B cell (primary cell): ENCODE measurements around the gene HOXD4. TPM values are rescaled to one million over a fixed set of nuclear protein-coding genes. Genes with fewer than 3 reads are reported as not detected.

Source experiments
- ATAC-seq: fragments of 200-7000 bp; cut with Tn5 transposase; one replicate; pipeline ENCODE4 v1.10.0; 2021; ENCODE audit warnings: low read depth, mild to moderate bottlenecking, moderate number of reproducible peaks, moderate library complexity
- CTCF ChIA-PET: fragments of 350-600 bp; sonication (Branson Sonifier 250); formaldehyde crosslinking; loops from one replicate; lab custom pipeline; 2021; ENCODE audit warnings: antibody characterized with exemption, inconsistent platforms; lab: Charles Lee
- POLR2A ChIA-PET: fragments of 350-600 bp; sonication (Branson Sonifier 250); formaldehyde crosslinking; loops from one replicate; lab custom pipeline; 2021; ENCODE audit warnings: antibody characterized with exemption; lab: Charles Lee
- DNase-seq: peaks from one replicate; pipeline ENCODE4 v3.0.0; 2013
- H2AFZ ChIP-seq: 2 replicates; pipeline ENCODE4 v1.6.1; 2012; ENCODE audit warnings: mild to moderate bottlenecking, low read depth, low read length; ENCODE audit not compliant: insufficient read depth, poor library complexity, severe bottlenecking
- H3K27ac ChIP-seq, 2 donors: 1 replicate in 1 of 2; 2 replicates in 1 of 2; pipeline ENCODE4 v1.5.1; 2012 to 2013; ENCODE audit warnings: low read length in 2 of 2, mild to moderate bottlenecking in 2 of 2, moderate library complexity in 1 of 2
- H3K27me3 ChIP-seq, 4 experiments: fragments of 200-600 bp in 1 of 4; sonication (generic) in 1 of 4; replicated peaks in 1 of 4; 1 replicate in 2 of 4; 2 replicates in 2 of 4; pipeline versions ENCODE4 v1.6.1 to v1.7.0; 2013 to 2016; ENCODE audit warnings: low read length in 3 of 4, mild to moderate bottlenecking in 2 of 4, mixed read lengths in 1 of 4, moderate library complexity in 1 of 4; ENCODE audit not compliant: insufficient read depth in 4 of 4, control insufficient read depth in 3 of 4; ENCODE audit errors: control extremely low read depth in 1 of 4
- H3K36me3 ChIP-seq, 2 experiments: replicated peaks in 1 of 2; 1 replicate in 1 of 2; 2 replicates in 1 of 2; pipeline versions ENCODE4 v1.6.1 to v1.7.1; 2013; ENCODE audit warnings: low read length in 1 of 2; ENCODE audit not compliant: insufficient read depth in 2 of 2, control insufficient read depth in 1 of 2; ENCODE audit errors: control extremely low read depth in 1 of 2, extremely low read depth in 1 of 2
- H3K4me1 ChIP-seq, 2 donors: fragments of 200-600 bp in 1 of 2; sonication (generic) in 1 of 2; 1 replicate in 1 of 2; 2 replicates in 1 of 2; pipeline versions ENCODE4 v1.5.1 to v1.6.1; 2013 to 2017; ENCODE audit warnings: low read length in 2 of 2; ENCODE audit not compliant: control insufficient read depth in 2 of 2, insufficient read depth in 2 of 2
- H3K4me2 ChIP-seq: replicated peaks from 2 replicates; pipeline ENCODE3; 2012; ENCODE audit warnings: mild to moderate bottlenecking, low read depth, low read length; ENCODE audit not compliant: poor library complexity, severe bottlenecking
- H3K4me3 ChIP-seq, 5 experiments: fragments of 200-600 bp in 1 of 5; sonication (generic) in 1 of 5; 1 replicate in 3 of 5; 2 replicates in 2 of 5; pipeline versions ENCODE4 v1.5.1 to v1.7.0; 2011 to 2016; ENCODE audit warnings: low read length in 4 of 5, mild to moderate bottlenecking in 4 of 5, low read depth in 2 of 5, control low read depth in 1 of 5, moderate library complexity in 1 of 5; ENCODE audit not compliant: insufficient read depth in 1 of 5; ENCODE audit errors: control extremely low read depth in 1 of 5, extremely low read depth in 1 of 5
- H3K79me2 ChIP-seq: fragments of 200-600 bp; sonication (generic); one replicate; pipeline ENCODE4 v1.6.0; 2016; ENCODE audit warnings: low read length; ENCODE audit not compliant: control insufficient read depth, insufficient read depth
- H3K9ac ChIP-seq: fragments of 200-600 bp; sonication (generic); 2 replicates; pipeline ENCODE4 v1.6.1; 2017; ENCODE audit warnings: mild to moderate bottlenecking, low read length, moderate library complexity
- H3K9me3 ChIP-seq, 3 donors: one replicate each; pipeline versions ENCODE4 v1.6.1 to v1.7.1; 2013; ENCODE audit warnings: low read length in 2 of 3; ENCODE audit not compliant: control insufficient read depth in 2 of 3, insufficient read depth in 1 of 3; ENCODE audit errors: control extremely low read depth in 1 of 3
- H4K20me1 ChIP-seq: 2 replicates; pipeline ENCODE4 v1.6.0; 2012; ENCODE audit warnings: mild to moderate bottlenecking, low read length; ENCODE audit not compliant: insufficient read depth, control insufficient read depth, poor library complexity, severe bottlenecking
- H3K27ac Mint-ChIP-seq: one replicate; pipeline ENCODE4 v1.8.0; 2021; ENCODE audit warnings: mixed read lengths
- H3K27me3 Mint-ChIP-seq: one replicate; pipeline ENCODE4 v1.8.0; 2021; ENCODE audit warnings: mixed read lengths
- H3K4me1 Mint-ChIP-seq: one replicate; pipeline ENCODE4 v1.8.0; 2021; ENCODE audit warnings: mixed read lengths
- H3K4me3 Mint-ChIP-seq: one replicate; pipeline ENCODE4 v1.8.0; 2021; ENCODE audit warnings: mixed read lengths
- H3K9me3 Mint-ChIP-seq: one replicate; pipeline ENCODE4 v1.8.0; 2022; ENCODE audit warnings: mixed read lengths; ENCODE audit not compliant: insufficient read depth
- EZH2 ChIP-seq: IDR thresholded peaks from 2 replicates; pipeline ENCODE4 v1.6.1; 2012; ENCODE audit warnings: borderline replicate concordance, low read depth, mild to moderate bottlenecking, moderate library complexity, low read length; ENCODE audit not compliant: insufficient read depth, poor library complexity, severe bottlenecking
- WGBS: methylation state at CpG from one replicate; pipeline ENCODE4 v1.1.5; 2013; ENCODE audit warnings: missing lambda C conversion rate; ENCODE audit not compliant: insufficient coverage; 5-methylcytosine and 5-hydroxymethylcytosine counted together
- intact Hi-C: fragments of 100-400 bp; cut with micrococcal nuclease; formaldehyde crosslinking; loops from one replicate; pipeline ENCODE4 v1.10.0; 2022
- polyA plus RNA-seq: library from polyadenylated mRNA; depleted of rRNA; stranded (reverse); fragments of >200 nt; gene quantifications from 2 replicates; pipeline ENCODE4 v1.2.3, GENCODE V29; 2012
- total RNA-seq, 2 donors: library from RNA; stranded (reverse); fragments of 120-200 nt in 1 of 2; gene quantifications; 1 replicate in 1 of 2; 2 replicates in 1 of 2; pipeline versions ENCODE4 v1.2.3 to v1.2.4, GENCODE V29; 2013 to 2022
- TF ChIP-seq, protein P1 (sequence below): fragments of 200-600 bp; IDR thresholded peaks from one replicate; pipeline ENCODE4 v1.8.0; 2022; ENCODE audit warnings: antibody characterized with exemption, mild to moderate bottlenecking

Gene HOXD4
- total and polyA plus RNA-seq, 2 donors (not counting 1 experiment from before 2014, with no cell fraction given) = not detected

DNA sequence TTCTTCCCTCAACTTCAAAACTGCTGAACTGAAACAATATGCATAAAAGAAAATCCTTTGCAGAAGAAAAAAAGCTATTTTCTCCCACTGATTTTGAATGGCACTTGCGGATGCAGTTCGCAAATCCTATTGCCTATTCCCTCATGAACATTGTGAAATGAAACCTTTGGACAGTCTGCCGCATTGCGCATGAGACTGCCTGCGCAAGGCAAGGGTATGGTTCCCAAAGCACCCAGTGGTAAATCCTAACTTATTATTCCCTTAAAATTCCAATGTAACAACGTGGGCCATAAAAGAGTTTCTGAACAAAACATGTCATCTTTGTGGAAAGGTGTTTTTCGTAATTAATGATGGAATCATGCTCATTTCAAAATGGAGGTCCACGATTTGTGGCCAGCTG, 13.4 kb upstream of the HOXD4 start:
- Histone ChIP-seq H3K27me3 (peaks cover 0 to 91% (median 75%) of the 10 kb centered on the region in 4 experiments), H3K9ac (no peak overlapping the region), H4K20me1 (no peaks in the 10 kb centered on the region), H3K36me3 (no peaks in the 10 kb centered on the region), H3K4me2 (no peak overlapping the region), H3K4me1 (peaks cover 19 to 40% of the 10 kb centered on the region in 2 donors), H3K27ac (no peak overlapping the region), H3K9me3 (peaks cover 0 to 33% (median 6%) of the 10 kb centered on the region in 3 donors), H3K4me3 (no peak overlapping the region), H2AFZ (no peak overlapping the region), H3K79me2 (no peaks in the 10 kb centered on the region)
- Mint-ChIP-seq H3K27me3 (peaks cover 82% of the 10 kb centered on the region), H3K4me3 (no peak overlapping the region), H3K4me1 (peaks cover 28% of the 10 kb centered on the region), H3K27ac (no peak overlapping the region), H3K9me3 (no peaks in the 10 kb centered on the region)
- no peak for DNase-seq
- WGBS = 58% methylated on average over 4 of the region's 8 CpGs
- ChIA-PET POLR2A (no interaction called here), CTCF (interaction anchor here (0.9 to 3.8 kb wide), 3 partner anchors 11 to 514 kb away, joined by 6 to 26 read pairs (median 15); no protein-coding TSS in a partner anchor)
- ATAC-seq = no peak
- no peak for TF ChIP-seq EZH2
- TF ChIP-seq, protein P1, sequence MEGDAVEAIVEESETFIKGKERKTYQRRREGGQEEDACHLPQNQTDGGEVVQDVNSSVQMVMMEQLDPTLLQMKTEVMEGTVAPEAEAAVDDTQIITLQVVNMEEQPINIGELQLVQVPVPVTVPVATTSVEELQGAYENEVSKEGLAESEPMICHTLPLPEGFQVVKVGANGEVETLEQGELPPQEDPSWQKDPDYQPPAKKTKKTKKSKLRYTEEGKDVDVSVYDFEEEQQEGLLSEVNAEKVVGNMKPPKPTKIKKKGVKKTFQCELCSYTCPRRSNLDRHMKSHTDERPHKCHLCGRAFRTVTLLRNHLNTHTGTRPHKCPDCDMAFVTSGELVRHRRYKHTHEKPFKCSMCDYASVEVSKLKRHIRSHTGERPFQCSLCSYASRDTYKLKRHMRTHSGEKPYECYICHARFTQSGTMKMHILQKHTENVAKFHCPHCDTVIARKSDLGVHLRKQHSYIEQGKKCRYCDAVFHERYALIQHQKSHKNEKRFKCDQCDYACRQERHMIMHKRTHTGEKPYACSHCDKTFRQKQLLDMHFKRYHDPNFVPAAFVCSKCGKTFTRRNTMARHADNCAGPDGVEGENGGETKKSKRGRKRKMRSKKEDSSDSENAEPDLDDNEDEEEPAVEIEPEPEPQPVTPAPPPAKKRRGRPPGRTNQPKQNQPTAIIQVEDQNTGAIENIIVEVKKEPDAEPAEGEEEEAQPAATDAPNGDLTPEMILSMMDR = no peak
- intact Hi-C loops = no loop called here

DNA sequence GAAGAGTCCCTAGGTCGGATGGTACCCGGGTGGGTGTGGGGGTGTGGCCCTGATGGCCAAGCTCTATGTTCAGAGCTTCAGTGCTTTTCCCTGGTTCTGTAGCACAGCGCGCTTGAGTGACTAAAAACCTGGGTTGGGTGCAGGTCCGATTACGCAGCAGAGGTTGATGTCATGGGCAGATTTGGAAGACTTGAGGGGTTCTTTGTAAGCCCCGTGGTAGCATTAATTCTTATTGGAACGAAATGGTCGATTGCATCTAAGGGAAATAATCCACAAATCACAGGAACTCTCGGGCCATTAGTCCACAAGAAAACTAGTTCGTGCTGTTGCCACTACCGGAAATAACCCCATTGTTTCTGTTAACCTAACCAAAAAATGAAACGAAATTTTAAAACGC, 12.8 kb upstream of the HOXD4 start:
- 23% methylated on average over 11 of the region's 14 CpGs for WGBS
- no peaks in the 10 kb centered on the region for H3K36me3 ChIP-seq
- no peaks in the 10 kb centered on the region for H3K9me3 Mint-ChIP-seq
- CTCF ChIA-PET = interaction anchor here (0.9 to 3.8 kb wide), 4 partner anchors 12 to 514 kb away, joined by 6 to 26 read pairs (median 16); no protein-coding TSS in a partner anchor
- H3K4me3 ChIP-seq = no peak overlapping the region
- peaks cover 0 to 91% (median 73%) of the 10 kb centered on the region in 4 experiments for H3K27me3 ChIP-seq
- H3K27ac ChIP-seq = no peak overlapping the region
- no peak overlapping the region for H2AFZ ChIP-seq
- POLR2A ChIA-PET = no interaction called here
- TF ChIP-seq, protein P1 = no peak
- TF ChIP-seq EZH2 = no peak
- peaks cover 0 to 33% (median 6%) of the 10 kb centered on the region in 3 donors for H3K9me3 ChIP-seq
- no peaks in the 10 kb centered on the region for H4K20me1 ChIP-seq
- H3K4me2 ChIP-seq = no peak overlapping the region
- H3K4me1 Mint-ChIP-seq = peaks cover 27% of the 10 kb centered on the region
- no peak overlapping the region for H3K9ac ChIP-seq
- H3K27ac Mint-ChIP-seq = no peak overlapping the region
- H3K4me3 Mint-ChIP-seq = peak overlapping the region; percentile 1
- peaks cover 83% of the 10 kb centered on the region for H3K27me3 Mint-ChIP-seq
- intact Hi-C loops = no loop called here
- ATAC-seq (no peak), DNase-seq (no peak)
- H3K4me1 ChIP-seq = peaks cover 19 to 40% of the 10 kb centered on the region in 2 donors
- H3K79me2 ChIP-seq = no peaks in the 10 kb centered on the region
